ENCODE measurements around the gene CHRDL1. TPM values are rescaled to one million over a fixed set of nuclear protein-coding genes. Genes with fewer than 3 reads are reported as not detected.
"Not testable (repeated sequence)": the region's sequence is repeated elsewhere in the genome, so short reads cannot be mapped to it uniquely, and the experiment has no call there.

The CHRDL1 gene
- polyA plus RNA-seq, 3 donors = 11.0 to 14.7 (median 11.3) TPM

- no peak for DNase-seq (ENCODE audit: low read depth in 3 of 3, low spot score in 2 of 3)
These were observed 127.9 kb downstream of the CHRDL1 start for GRCh38 chrX:110667706-110668105.

- no peak for DNase-seq (ENCODE audit: low read depth in 3 of 3, low spot score in 2 of 3)
These were observed 130.2 kb downstream of the CHRDL1 start for GRCh38 chrX:110665223-110666002.

DNA sequence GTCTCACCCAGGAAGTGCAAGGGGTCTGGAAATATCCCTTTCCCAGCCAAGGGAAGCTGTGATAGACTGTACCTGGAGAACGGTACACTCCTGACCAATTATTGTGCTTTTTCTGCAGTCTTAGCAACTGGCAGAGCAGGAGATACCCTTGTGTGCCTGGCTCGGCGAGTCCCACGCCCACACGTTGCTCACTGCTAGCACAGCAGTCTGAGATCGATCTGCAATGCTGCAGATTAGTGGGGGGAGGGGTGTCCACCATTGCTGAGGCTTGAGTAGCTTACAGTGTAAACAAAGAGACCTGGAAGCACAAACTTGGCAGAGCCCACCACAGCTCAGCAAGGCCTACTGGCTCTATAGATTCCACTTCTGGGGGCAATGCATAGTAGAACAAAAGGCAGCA is 138.5 kb downstream of the CHRDL1 start:
- DNase-seq (ENCODE audit: low read depth in 3 of 3, low spot score in 2 of 3) = no peak

- not testable (repeated sequence) for DNase-seq (ENCODE audit: low read depth in 3 of 3, low spot score in 2 of 3)
These were observed 141.3 kb downstream of the CHRDL1 start for GRCh38 chrX:110654280-110654679.

DNA sequence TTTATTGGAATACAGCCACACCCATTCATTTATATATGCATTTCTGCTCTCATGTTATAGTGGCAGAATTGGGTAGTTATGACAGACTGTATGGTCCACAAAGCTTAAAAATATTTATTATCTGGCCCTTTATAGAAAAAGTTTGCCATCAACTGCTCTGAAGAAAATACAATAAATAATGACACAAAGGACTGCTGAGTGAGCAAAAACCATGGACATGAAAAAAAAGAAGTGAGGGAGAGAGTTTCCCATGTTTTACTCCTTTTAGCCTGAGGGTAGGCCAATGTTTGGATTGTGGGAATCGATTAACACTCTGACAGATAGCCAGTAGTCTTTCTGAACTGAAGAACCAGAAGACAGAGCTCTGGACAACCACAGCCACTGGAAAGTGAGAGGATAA is 149.2 kb downstream of the CHRDL1 start:
- no peak for DNase-seq (ENCODE audit: low read depth in 3 of 3, low spot score in 2 of 3)
